Thoracic aorta (tissue), 2 donors: ENCODE results near the gene OR4D5. TPM values are rescaled to one million over a fixed set of nuclear protein-coding genes. Genes with fewer than 3 reads are reported as not detected.

Experiments
- ATAC-seq: fragments of 150-250 bp; one replicate; pipeline ENCODE4 v1.8.0; 2017; ENCODE audit warnings: low read depth; ENCODE audit not compliant: insufficient number of reproducible peaks, low FRiP score
- DNase-seq: peaks from one replicate; pipeline ENCODE4 v3.0.0-alpha.2; 2020; ENCODE audit warnings: low spot score
- H3K27ac ChIP-seq, 2 donors: fragments of 200-600 bp; sonication (generic); 1 replicate in 1 of 2; 2 replicates in 1 of 2; pipeline ENCODE4 v1.5.1; 2016; ENCODE audit warnings: mild to moderate bottlenecking in 2 of 2, moderate library complexity in 2 of 2
- H3K27me3 ChIP-seq: fragments of 200-600 bp; sonication (generic); replicated peaks from 2 replicates; pipeline ENCODE4 v1.6.0; 2016; ENCODE audit warnings: mild to moderate bottlenecking; ENCODE audit not compliant: insufficient read depth
- H3K36me3 ChIP-seq: fragments of 200-600 bp; sonication (generic); one replicate; pipeline ENCODE4 v1.5.1; 2016
- H3K4me1 ChIP-seq, 2 donors: fragments of 200-600 bp; sonication (generic); 1 replicate in 1 of 2; 2 replicates in 1 of 2; pipeline versions ENCODE4 v1.5.1 to v1.6.0; 2016; ENCODE audit warnings: low read depth in 2 of 2, mild to moderate bottlenecking in 1 of 2; ENCODE audit not compliant: control insufficient read depth in 1 of 2
- H3K4me3 ChIP-seq: fragments of 200-600 bp; sonication (generic); 2 replicates; pipeline ENCODE4 v1.5.1; 2016; ENCODE audit warnings: mild to moderate bottlenecking
- H3K9me3 ChIP-seq: fragments of 200-600 bp; sonication (generic); 2 replicates; pipeline ENCODE4 v1.5.1; 2016
- total RNA-seq, 2 donors: library from RNA; depleted of rRNA; stranded (reverse); fragments of >200 nt; gene quantifications; one replicate each; pipeline versions ENCODE4 v1.1.0 to v1.2.3, GENCODE V29; 2016
- TF ChIP-seq, protein P1 (sequence below): fragments of 200-600 bp; sonication (generic); IDR thresholded peaks from one replicate; pipeline ENCODE4 v1.5.1; 2019; ENCODE audit warnings: antibody characterized with exemption

OR4D5 gene
- total RNA-seq = not detected

DNA sequence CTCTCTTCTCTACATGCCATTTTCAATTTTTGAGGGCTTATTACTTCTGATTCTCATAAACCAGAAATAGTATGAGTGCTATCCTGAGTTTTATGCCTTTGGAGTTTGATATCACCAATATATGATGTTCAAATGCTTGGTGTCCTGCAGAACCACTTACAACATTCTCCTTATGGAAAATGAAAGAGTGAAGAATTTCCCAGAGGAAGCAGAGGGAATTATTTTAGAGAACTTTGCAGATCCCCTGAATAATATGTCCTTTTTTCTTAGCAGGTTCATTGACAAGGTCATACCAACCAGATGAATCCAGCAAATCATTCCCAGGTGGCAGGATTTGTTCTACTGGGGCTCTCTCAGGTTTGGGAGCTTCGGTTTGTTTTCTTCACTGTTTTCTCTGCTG, at the start of gene OR4D5:
TSS of gene OR4D5 (plus strand) at position 301 of the 400 bp plus-strand sequence. CDS start at position 301, 0 bp downstream.
- TF ChIP-seq, protein P1, sequence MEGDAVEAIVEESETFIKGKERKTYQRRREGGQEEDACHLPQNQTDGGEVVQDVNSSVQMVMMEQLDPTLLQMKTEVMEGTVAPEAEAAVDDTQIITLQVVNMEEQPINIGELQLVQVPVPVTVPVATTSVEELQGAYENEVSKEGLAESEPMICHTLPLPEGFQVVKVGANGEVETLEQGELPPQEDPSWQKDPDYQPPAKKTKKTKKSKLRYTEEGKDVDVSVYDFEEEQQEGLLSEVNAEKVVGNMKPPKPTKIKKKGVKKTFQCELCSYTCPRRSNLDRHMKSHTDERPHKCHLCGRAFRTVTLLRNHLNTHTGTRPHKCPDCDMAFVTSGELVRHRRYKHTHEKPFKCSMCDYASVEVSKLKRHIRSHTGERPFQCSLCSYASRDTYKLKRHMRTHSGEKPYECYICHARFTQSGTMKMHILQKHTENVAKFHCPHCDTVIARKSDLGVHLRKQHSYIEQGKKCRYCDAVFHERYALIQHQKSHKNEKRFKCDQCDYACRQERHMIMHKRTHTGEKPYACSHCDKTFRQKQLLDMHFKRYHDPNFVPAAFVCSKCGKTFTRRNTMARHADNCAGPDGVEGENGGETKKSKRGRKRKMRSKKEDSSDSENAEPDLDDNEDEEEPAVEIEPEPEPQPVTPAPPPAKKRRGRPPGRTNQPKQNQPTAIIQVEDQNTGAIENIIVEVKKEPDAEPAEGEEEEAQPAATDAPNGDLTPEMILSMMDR = no peak
- DNase-seq (no peak), ATAC-seq (no peak)
- H3K27me3 ChIP-seq = no peaks in the 10 kb centered on the region
- no peak within 1 kb of the TSS for H3K4me3 ChIP-seq
- H3K27ac ChIP-seq = no peak within 1 kb of the TSS
- no peaks in the 10 kb centered on the region for H3K36me3 ChIP-seq
- H3K9me3 ChIP-seq = no peaks in the 10 kb centered on the region
- no peaks in the 10 kb centered on the region for H3K4me1 ChIP-seq

DNA sequence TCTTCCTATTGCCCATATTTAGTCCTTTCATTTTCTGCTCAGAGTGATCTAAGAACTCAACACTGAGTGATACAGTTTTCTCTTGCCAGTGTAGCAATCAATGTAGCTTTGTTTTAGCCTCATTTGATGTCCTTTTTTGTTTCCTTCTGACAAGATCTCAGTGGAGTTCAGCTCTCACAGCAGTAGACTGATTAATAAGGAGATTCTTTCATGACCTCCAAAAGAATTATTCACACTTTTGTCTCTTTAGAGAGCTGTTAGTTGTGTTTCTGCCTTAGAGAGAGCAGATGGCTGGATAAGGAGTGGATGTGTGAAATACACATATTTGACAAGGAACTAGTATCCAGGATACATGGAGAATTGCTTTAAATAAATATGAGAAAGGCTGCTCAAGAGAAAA, 47.4 kb upstream of the OR4D5 start:
- no peaks in the 10 kb centered on the region for H3K27me3 ChIP-seq
- H3K27ac ChIP-seq = no peak overlapping the region
- TF ChIP-seq, protein P1 = no peak
- no peak overlapping the region for H3K4me3 ChIP-seq
- H3K4me1 ChIP-seq = no peaks in the 10 kb centered on the region
- no peaks in the 10 kb centered on the region for H3K36me3 ChIP-seq
- DNase-seq (no peak), ATAC-seq (no peak)
- H3K9me3 ChIP-seq = no peaks in the 10 kb centered on the region

DNA sequence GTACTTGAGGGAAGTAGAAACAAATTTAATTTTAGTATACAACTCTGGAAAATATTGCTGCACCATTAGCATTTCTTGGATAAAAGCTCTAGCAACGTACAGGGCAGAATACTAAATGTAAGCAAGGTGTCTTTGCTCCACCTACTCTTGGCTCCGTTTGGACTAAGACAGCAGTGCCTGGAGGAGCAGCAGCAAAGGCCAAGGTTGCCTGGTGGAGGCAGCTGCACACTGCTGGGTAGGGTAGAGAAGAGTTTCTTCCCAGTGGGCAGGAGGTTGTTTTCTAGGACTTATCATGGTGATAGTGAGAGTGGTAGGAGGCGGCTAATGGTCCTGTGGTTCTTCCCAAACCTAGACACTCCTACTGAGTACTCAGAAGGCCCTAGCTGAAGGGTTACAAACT, 39.6 kb upstream of the OR4D5 start:
- Histone ChIP-seq H3K27me3 (no peaks in the 10 kb centered on the region), H3K4me1 (no peaks in the 10 kb centered on the region), H3K4me3 (no peak overlapping the region), H3K36me3 (no peaks in the 10 kb centered on the region), H3K27ac (no peak overlapping the region), H3K9me3 (no peaks in the 10 kb centered on the region)
- TF ChIP-seq, protein P1 = no peak
- DNase-seq = no peak
- ATAC-seq = no peak

DNA sequence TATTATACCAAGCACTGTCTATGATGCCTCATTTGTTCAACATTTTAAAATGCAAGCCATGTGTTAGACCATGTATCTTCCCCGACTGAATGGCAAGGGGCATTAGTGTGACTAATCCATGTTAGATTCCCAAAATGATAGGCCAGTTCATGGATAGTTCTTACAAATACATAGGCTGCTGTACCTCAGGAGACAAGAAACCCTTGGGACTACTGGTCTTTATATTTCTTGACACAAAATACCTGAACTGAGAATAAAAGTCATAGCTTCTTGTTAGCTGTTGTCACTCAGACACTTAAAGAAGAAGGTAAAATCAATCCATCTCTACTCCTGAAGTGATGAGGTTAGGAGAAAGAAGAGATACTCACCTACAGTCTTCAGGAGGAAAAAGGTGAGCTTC, 37.5 kb upstream of the OR4D5 start, which contains the start of gene OR8D4:
TSS of gene OR8D4 (plus strand) at position 301 of the 400 bp plus-strand sequence. CDS start 4,265 bp downstream, outside the sequence.
- DNase-seq (no peak), ATAC-seq (no peak)
- H3K4me3 ChIP-seq = no peak within 1 kb of the TSS
- H3K27ac ChIP-seq = no peak within 1 kb of the TSS
- TF ChIP-seq, protein P1 = no peak
- H3K36me3 ChIP-seq = no peaks in the 10 kb centered on the region
- no peaks in the 10 kb centered on the region for H3K27me3 ChIP-seq
- H3K9me3 ChIP-seq = no peaks in the 10 kb centered on the region
- H3K4me1 ChIP-seq = no peaks in the 10 kb centered on the region

DNA sequence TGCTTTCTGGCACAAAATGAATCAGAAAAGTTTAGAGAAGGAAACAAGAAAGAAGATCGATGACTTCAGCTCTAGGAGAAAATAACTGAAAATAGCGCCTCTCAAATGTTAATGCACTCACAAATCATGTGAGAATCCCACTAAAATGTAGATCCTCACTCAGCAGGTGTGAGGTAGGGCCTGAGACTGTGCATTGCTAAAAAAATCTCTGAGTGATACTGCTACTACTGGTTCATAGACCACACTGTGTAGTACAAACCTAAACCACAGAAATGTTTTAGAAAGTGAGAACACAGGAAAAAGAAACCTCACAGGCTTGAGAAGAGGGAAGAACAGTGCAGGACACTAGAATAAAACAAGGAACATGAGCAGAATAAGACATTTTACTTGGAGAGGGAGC, 35.5 kb upstream of the OR4D5 start:
- DNase-seq (no peak), ATAC-seq (no peak)
- Histone ChIP-seq H3K27ac (no peak overlapping the region), H3K4me3 (no peak overlapping the region), H3K9me3 (no peaks in the 10 kb centered on the region), H3K36me3 (no peaks in the 10 kb centered on the region), H3K27me3 (no peaks in the 10 kb centered on the region), H3K4me1 (no peaks in the 10 kb centered on the region)
- TF ChIP-seq, protein P1 = no peak
